NCI-H345 treated with DMSO at 0.1 percent for 48 hours (cell line): Measurements from ENCODE around the gene GPRC5B.

Experiments used
- DNase-seq: peaks from one replicate; lab custom pipeline; 2025; ENCODE audit not compliant: unreplicated experiment; lab: John Stamatoyannopoulos, UW

Gene GPRC5B

GRCh38 chr16:19872179-19872863 is 12.3 kb downstream of the GPRC5B start:
- DNase-seq = no peak

- DNase-seq = no peak
These were observed 12.9 kb downstream of the GPRC5B start for GRCh38 chr16:19871721-19872120.

GRCh38 chr16:19868421-19868820 is 16.2 kb downstream of the GPRC5B start:
- DNase-seq = no peak

- no peak for DNase-seq
These were observed 20.1 kb downstream of the GPRC5B start for GRCh38 chr16:19864566-19864965.

- no peak for DNase-seq
These were observed 20.7 kb downstream of the GPRC5B start for GRCh38 chr16:19863990-19864389.

- DNase-seq = no peak
These were observed 22.8 kb downstream of the GPRC5B start for GRCh38 chr16:19861811-19862327.

- no peak for DNase-seq
These were observed 23.5 kb downstream of the GPRC5B start for GRCh38 chr16:19861133-19861532.

- no peak for DNase-seq
These were observed 24.2 kb downstream of the GPRC5B start for GRCh38 chr16:19860166-19861041.

- DNase-seq = no peak
These were observed 25.0 kb downstream of the GPRC5B start for GRCh38 chr16:19859603-19860002.

GRCh38 chr16:19859166-19859565 is 25.5 kb downstream of the GPRC5B start:
- no peak for DNase-seq

- DNase-seq = no peak
These were observed 26.2 kb downstream of the GPRC5B start for GRCh38 chr16:19858340-19859018.

GRCh38 chr16:19857593-19858339 is 26.9 kb downstream of the GPRC5B start:
- DNase-seq = no peak

- DNase-seq = no peak
These were observed 28.5 kb downstream of the GPRC5B start for GRCh38 chr16:19856120-19856519.

GRCh38 chr16:19854543-19854876 is 30.1 kb downstream of the GPRC5B start:
- no peak for DNase-seq

GRCh38 chr16:19853742-19854542 is 30.7 kb downstream of the GPRC5B start:
- no peak for DNase-seq

- DNase-seq = no peak
These were observed 31.4 kb downstream of the GPRC5B start for GRCh38 chr16:19853132-19853741.

- no peak for DNase-seq
These were observed 33.2 kb downstream of the GPRC5B start for GRCh38 chr16:19851476-19851875.

- no peak for DNase-seq
These were observed 34.4 kb downstream of the GPRC5B start for GRCh38 chr16:19850131-19850817.

GRCh38 chr16:19848756-19849155 is 35.9 kb downstream of the GPRC5B start:
- DNase-seq = no peak
